HepG2 (cell line): ENCODE data around the gene PPM1H. TPM values are rescaled to one million over a fixed set of nuclear protein-coding genes. Genes with fewer than 3 reads are reported as not detected.

ENCODE experiments used
- DMTF1 ChIP-seq: sonication (generic); formaldehyde crosslinking; IDR thresholded peaks from 2 replicates; pipeline ENCODE4 v1.4.0; 2020; ENCODE audit warnings: mild to moderate bottlenecking, missing genetic modification reagents
- HMGA1 ChIP-seq: sonication (generic); formaldehyde crosslinking; conservative IDR thresholded peaks from 2 replicates; pipeline ENCODE4 v1.4.0; 2020; ENCODE audit warnings: missing genetic modification reagents
- HNF4A ChIP-seq: sonication (generic); formaldehyde crosslinking; IDR thresholded peaks from 2 replicates; pipeline ENCODE4 v1.4.0; 2020; ENCODE audit warnings: missing genetic modification reagents
- MBNL3 ChIP-seq: fragments of 250-450 bp; sonication (Bioruptor Pico); conservative IDR thresholded peaks from 2 replicates; pipeline ENCODE4 v1.8.0; 2022; ENCODE audit warnings: mild to moderate bottlenecking, inconsistent platforms
- NR3C1 ChIP-seq: sonication (generic); formaldehyde crosslinking; IDR thresholded peaks from 2 replicates; pipeline ENCODE4 v1.4.0; 2020; ENCODE audit warnings: missing genetic modification reagents
- PAX8 ChIP-seq: sonication (generic); formaldehyde crosslinking; IDR thresholded peaks from 2 replicates; pipeline ENCODE4 v1.8.0; 2022; ENCODE audit warnings: mild to moderate bottlenecking, missing genetic modification reagents, borderline replicate concordance
- RAD21 ChIP-seq: fragments of 450-650 bp; formaldehyde crosslinking; IDR thresholded peaks from 2 replicates; pipeline ENCODE4 v1.5.0; 2020; ENCODE audit warnings: mild to moderate bottlenecking
- SIX4 ChIP-seq: sonication (generic); formaldehyde crosslinking; IDR thresholded peaks from 2 replicates; pipeline ENCODE4 v1.4.0; 2020; ENCODE audit warnings: missing genetic modification reagents
- TFDP1 ChIP-seq: IDR thresholded peaks from 2 replicates; pipeline ENCODE4 v1.6.1; 2016; ENCODE audit warnings: missing compliant biosample characterization, missing genetic modification reagents, borderline replicate concordance
- TMF1 ChIP-seq: sonication (generic); formaldehyde crosslinking; IDR thresholded peaks from 2 replicates; pipeline ENCODE4 v1.8.1; 2022; ENCODE audit warnings: low read depth, missing genetic modification reagents
- XBP1 ChIP-seq: sonication (generic); formaldehyde crosslinking; IDR thresholded peaks from 2 replicates; pipeline ENCODE4 v1.5.0; 2020; ENCODE audit warnings: missing genetic modification reagents
- YY1 ChIP-seq: IDR thresholded peaks from 2 replicates; pipeline ENCODE4 v1.6.1; 2011; ENCODE audit warnings: low read length, low read depth, moderate library complexity, mild to moderate bottlenecking; ENCODE audit not compliant: insufficient read depth, insufficient replicate concordance
- ZFP82 ChIP-seq: sonication (generic); formaldehyde crosslinking; IDR thresholded peaks from 2 replicates; pipeline ENCODE4 v1.5.1; 2020; ENCODE audit warnings: mild to moderate bottlenecking, missing genetic modification reagents, borderline replicate concordance
- ZNF160 ChIP-seq: sonication (generic); formaldehyde crosslinking; IDR thresholded peaks from 2 replicates; pipeline ENCODE4 v1.8.0; 2022; ENCODE audit warnings: mild to moderate bottlenecking, inconsistent platforms, missing genetic modification reagents
- ZNF326 ChIP-seq: sonication (generic); formaldehyde crosslinking; IDR thresholded peaks from 2 replicates; pipeline ENCODE4 v1.4.0; 2020; ENCODE audit warnings: missing genetic modification reagents, borderline replicate concordance
- ZNF362 ChIP-seq: sonication (generic); formaldehyde crosslinking; IDR thresholded peaks from 2 replicates; pipeline ENCODE4 v1.4.0; 2020; ENCODE audit warnings: missing genetic modification reagents, mild to moderate bottlenecking, borderline replicate concordance
- ZNF496 ChIP-seq: sonication (generic); formaldehyde crosslinking; IDR thresholded peaks from 2 replicates; pipeline ENCODE4 v1.8.1; 2023; ENCODE audit warnings: mild to moderate bottlenecking, moderate library complexity, missing genetic modification reagents; ENCODE audit not compliant: insufficient replicate concordance
- ZNF576 ChIP-seq: sonication (generic); formaldehyde crosslinking; IDR thresholded peaks from 2 replicates; pipeline ENCODE4 v1.4.0; 2020; ENCODE audit warnings: mild to moderate bottlenecking, missing genetic modification reagents
- ZNF577 ChIP-seq: sonication (generic); formaldehyde crosslinking; IDR thresholded peaks from 2 replicates; pipeline ENCODE4 v1.4.0; 2020; ENCODE audit warnings: mild to moderate bottlenecking, low read depth, missing genetic modification reagents, borderline replicate concordance
- ZNF580 ChIP-seq: IDR thresholded peaks from 2 replicates; pipeline ENCODE4 v1.6.1; 2016; ENCODE audit warnings: low read depth, borderline replicate concordance
- ZNF761 ChIP-seq: sonication (generic); formaldehyde crosslinking; conservative IDR thresholded peaks from 2 replicates; pipeline ENCODE4 v1.4.0; 2020; ENCODE audit warnings: mild to moderate bottlenecking, missing genetic modification reagents
- ZZZ3 ChIP-seq: sonication (generic); formaldehyde crosslinking; IDR thresholded peaks from 2 replicates; pipeline ENCODE4 v1.4.0; 2020; ENCODE audit warnings: missing genetic modification reagents, mild to moderate bottlenecking, borderline replicate concordance
- polyA plus RNA-seq, 8 experiments: library from polyadenylated mRNA; depleted of rRNA in 3 of 8; stranded (reverse) in 7 of 8; unstranded in 1 of 8; fragments of >200 nt; fragmentation: Illumina TruSeq in 4 of 8; extraction: Trizol in 4 of 8; gene quantifications; 2 replicates each; pipeline versions ENCODE4 v1.2.1 to v1.2.3, GENCODE V29; 2011 to 2016; ENCODE audit warnings: low read depth in 4 of 8, missing spikeins in 1 of 8, mixed read lengths in 1 of 8; ENCODE audit not compliant: insufficient read depth in 1 of 8
- total RNA-seq, 5 experiments: library from RNA; depleted of rRNA; stranded (reverse); fragments of >200 nt; fragmentation: Illumina TruSeq; extraction: Trizol; gene quantifications; 2 replicates each; pipeline ENCODE4 v1.2.3, GENCODE V29; 2016; ENCODE audit warnings: low read depth in 1 of 5

Gene PPM1H
- total and polyA plus RNA-seq, 2 of the 13 experiments (the other 11 are each of a cell fraction or from before 2014, with no cell fraction given): 29.1 to 38.1 TPM

GRCh38 chr12:62934799-62935674 lies at the start of gene PPM1H (continued):
- TF ChIP-seq YY1 (no peak), SIX4 (CRISPR knock-in tag) (peak; percentile 65; the same call in 1 of the 2 replicates), RAD21 (peak; percentile 93), HNF4A (CRISPR knock-in tag) (peak; percentile 58; the same call in 1 of the 2 replicates), ZNF580 (CRISPR knock-in tag) (peak; percentile 73; the same call in 1 of the 2 replicates), TMF1 (peak; percentile 73; the same call in 1 of the 2 replicates), ZNF326 (CRISPR knock-in tag) (no peak), HMGA1 (no peak), TFDP1 (CRISPR knock-in tag) (peak; percentile 88; the same call in 1 of the 2 replicates), MBNL3 (CRISPR knock-in tag) (no peak), XBP1 (CRISPR knock-in tag) (no peak), ZNF761 (CRISPR knock-in tag) (no peak), ZNF362 (CRISPR knock-in tag) (peak; percentile 57; the same call in 1 of the 2 replicates), ZNF576 (no peak), ZNF577 (CRISPR knock-in tag) (no peak), ZNF496 (no peak), PAX8 (CRISPR knock-in tag) (peak; percentile 89; the same call in 1 of the 2 replicates), DMTF1 (no peak), ZNF160 (no peak), NR3C1 (CRISPR knock-in tag) (no peak), ZFP82 (no peak), ZZZ3 (CRISPR knock-in tag) (no peak)
